Retinal pigment epithelial cell (primary cell): ENCODE results near the gene PRM2.

Experiments
- DNase-seq: peaks from one replicate; pipeline ENCODE4 v3.0.0-alpha.2; 2010; ENCODE audit warnings: low read depth
- H3K4me3 ChIP-seq: 2 replicates; pipeline ENCODE4 v1.5.1; 2011; ENCODE audit warnings: mild to moderate bottlenecking, low read length, control low read depth, moderate library complexity
- CTCF ChIP-seq: conservative IDR thresholded peaks from 2 replicates; pipeline ENCODE4 v1.5.1; 2011; ENCODE audit warnings: low read depth, low read length, control low read depth, inconsistent platforms

The PRM2 gene

GRCh38 chr16:11280616-11281522 lies 4.6 kb upstream of the PRM2 start, which contains the start of gene PRM1:
Gene PRM1, minus strand, starts transcription at chr16:11281330. Its CDS starts 92 bp downstream, at chr16:11281238.
- no peak for TF ChIP-seq CTCF
- DNase-seq: no peak
- H3K4me3 ChIP-seq: no peak within 1 kb of the TSS

- no peak for DNase-seq
- H3K4me3 ChIP-seq: no peak overlapping the region
Observed at GRCh38 chr16:11278681-11279628, 2.7 kb upstream of the PRM2 start.

GRCh38 chr16:11277607-11278337 lies 1.5 kb upstream of the PRM2 start:
- no peak for TF ChIP-seq CTCF
- H3K4me3 ChIP-seq: no peak overlapping the region
- no peak for DNase-seq

More at GRCh38 chr16:11278681-11279628, 2.7 kb upstream of the PRM2 start:
- TF ChIP-seq CTCF: no peak

- H3K4me3 ChIP-seq: no peak overlapping the region
- DNase-seq: no peak
Observed at GRCh38 chr16:11276896-11277593, 765 bp upstream of the PRM2 start.

GRCh38 chr16:11274964-11275363 lies 1.3 kb downstream of the PRM2 start:
- no peak overlapping the region for H3K4me3 ChIP-seq
- no peak for DNase-seq
- no peak for TF ChIP-seq CTCF

More at GRCh38 chr16:11276896-11277593, 765 bp upstream of the PRM2 start:
- no peak for TF ChIP-seq CTCF

- DNase-seq: no peak
- H3K4me3 ChIP-seq: no peak overlapping the region
- TF ChIP-seq CTCF: no peak
Observed at GRCh38 chr16:11273721-11274324, 2.5 kb downstream of the PRM2 start.
